Stimulated activated naive CD8-positive, alpha-beta T cell treated with anti-CD3 and anti-CD28 coated beads, Interleukin-15, Interleukin-2, amounts not matched to agents 100 U/mL and 50 U/mL, for 24 hours (primary cell): ENCODE measurements around the gene DNAH1.

ENCODE experiments used
- ATAC-seq: fragments of 150-1000 bp; cut with Tn5 transposase; one replicate; pipeline ENCODE4 v1.10.0; 2021
- DNase-seq: peaks from one replicate; pipeline ENCODE4 v3.0.0; 2021

Gene DNAH1

GRCh38 chr3:52434491-52435115 lies 118.5 kb downstream of the DNAH1 start:
- no peak for DNase-seq
- ATAC-seq: no peak

GRCh38 chr3:52435246-52436101 lies 119.4 kb downstream of the DNAH1 start:
- DNase-seq (no peak), ATAC-seq (no peak)

GRCh38 chr3:52436500-52437149 lies 120.5 kb downstream of the DNAH1 start:
- DNase-seq (no peak), ATAC-seq (no peak)

GRCh38 chr3:52437326-52438103 lies 121.4 kb downstream of the DNAH1 start:
- ATAC-seq (no peak), DNase-seq (no peak)

- ATAC-seq (no peak), DNase-seq (no peak)
Observed at GRCh38 chr3:52438104-52438376, 121.9 kb downstream of the DNAH1 start.

GRCh38 chr3:52438579-52439425 lies 122.7 kb downstream of the DNAH1 start:
- DNase-seq (no peak), ATAC-seq (no peak)

GRCh38 chr3:52439426-52440248 lies 123.5 kb downstream of the DNAH1 start:
- ATAC-seq (no peak), DNase-seq (no peak)

GRCh38 chr3:52440249-52440551 lies 124.1 kb downstream of the DNAH1 start:
- no peak for ATAC-seq
- DNase-seq: no peak

GRCh38 chr3:52440671-52441070 lies 124.6 kb downstream of the DNAH1 start:
- ATAC-seq (no peak), DNase-seq (no peak)

- DNase-seq: no peak
- ATAC-seq: no peak
Observed at GRCh38 chr3:52441091-52441771, 125.1 kb downstream of the DNAH1 start.

GRCh38 chr3:52441772-52442332 lies 125.7 kb downstream of the DNAH1 start:
- ATAC-seq (no peak), DNase-seq (no peak)

- ATAC-seq: no peak
- no peak for DNase-seq
Observed at GRCh38 chr3:52442409-52443267, 126.5 kb downstream of the DNAH1 start.

- ATAC-seq (no peak), DNase-seq (no peak)
Observed at GRCh38 chr3:52443268-52443610, 127.1 kb downstream of the DNAH1 start.

GRCh38 chr3:52443791-52444687 lies 127.9 kb downstream of the DNAH1 start:
- DNase-seq: no peak

GRCh38 chr3:52444860-52445793 lies 129.0 kb downstream of the DNAH1 start, which contains the start of gene SEMA3G:
SEMA3G (minus strand) TSS chr3:52445103; CDS start chr3:52445027, 76 bp downstream.
- DNase-seq (peak; percentile 80), ATAC-seq (peak; percentile 95)

More at GRCh38 chr3:52443791-52444687, 127.9 kb downstream of the DNAH1 start:
- ATAC-seq: no peak

GRCh38 chr3:52446042-52446441 lies 129.9 kb downstream of the DNAH1 start:
- DNase-seq: no peak
- ATAC-seq: no peak
